Measurements from ENCODE around the gene SLC7A4.
"Not testable (repeated sequence)": the region's sequence is repeated elsewhere in the genome, so short reads cannot be mapped to it uniquely, and the experiment has no call there.

SLC7A4 gene, protein sequence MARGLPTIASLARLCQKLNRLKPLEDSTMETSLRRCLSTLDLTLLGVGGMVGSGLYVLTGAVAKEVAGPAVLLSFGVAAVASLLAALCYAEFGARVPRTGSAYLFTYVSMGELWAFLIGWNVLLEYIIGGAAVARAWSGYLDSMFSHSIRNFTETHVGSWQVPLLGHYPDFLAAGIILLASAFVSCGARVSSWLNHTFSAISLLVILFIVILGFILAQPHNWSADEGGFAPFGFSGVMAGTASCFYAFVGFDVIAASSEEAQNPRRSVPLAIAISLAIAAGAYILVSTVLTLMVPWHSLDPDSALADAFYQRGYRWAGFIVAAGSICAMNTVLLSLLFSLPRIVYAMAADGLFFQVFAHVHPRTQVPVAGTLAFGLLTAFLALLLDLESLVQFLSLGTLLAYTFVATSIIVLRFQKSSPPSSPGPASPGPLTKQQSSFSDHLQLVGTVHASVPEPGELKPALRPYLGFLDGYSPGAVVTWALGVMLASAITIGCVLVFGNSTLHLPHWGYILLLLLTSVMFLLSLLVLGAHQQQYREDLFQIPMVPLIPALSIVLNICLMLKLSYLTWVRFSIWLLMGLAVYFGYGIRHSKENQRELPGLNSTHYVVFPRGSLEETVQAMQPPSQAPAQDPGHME

DNA sequence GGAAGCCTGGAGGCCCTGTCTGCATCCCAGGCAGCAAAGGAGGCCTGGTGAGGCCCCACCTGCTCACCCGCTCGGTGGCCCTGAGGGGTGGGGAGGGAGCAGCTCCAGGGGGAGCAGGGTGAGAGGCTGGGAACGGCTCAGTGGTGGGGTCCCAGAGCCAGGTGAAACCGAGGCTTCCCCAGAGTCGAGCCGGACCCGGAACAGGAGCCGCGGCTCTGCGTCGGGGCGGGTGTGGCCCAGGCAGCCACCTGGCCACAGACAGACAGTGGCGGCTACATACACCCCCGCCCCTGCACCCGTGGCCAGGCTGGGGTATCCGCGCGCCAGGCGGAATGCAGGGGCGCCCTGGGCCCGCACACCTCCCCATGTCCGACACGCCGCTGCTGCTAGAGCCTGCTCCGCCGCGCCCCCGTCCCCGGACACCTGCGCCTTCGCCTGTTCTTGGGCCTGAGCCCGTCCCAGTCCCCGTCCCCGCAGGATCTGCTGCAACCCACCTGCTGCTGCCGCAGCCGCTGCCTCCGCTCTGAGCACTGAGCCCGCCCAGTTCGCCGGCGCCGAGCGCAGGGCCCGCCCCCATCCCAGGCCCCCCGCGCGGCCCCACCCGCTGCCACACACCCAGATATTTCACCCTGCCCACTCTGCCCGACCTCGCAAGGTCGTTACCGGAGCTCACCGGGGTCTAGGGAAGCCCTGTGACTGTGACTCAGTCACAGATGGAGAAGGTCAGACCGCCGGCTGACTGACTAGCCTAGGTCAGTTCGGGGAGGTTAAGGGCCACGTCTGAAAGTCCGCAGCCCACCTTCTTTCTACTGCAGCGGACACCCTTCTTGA lies at the start of gene SLC7A4:
Gene SLC7A4, minus strand, starts transcription at position 525 of the 831 bp plus-strand sequence. CDS start 749 bp downstream, outside the sequence.
- no peak for DNase-seq

DNA sequence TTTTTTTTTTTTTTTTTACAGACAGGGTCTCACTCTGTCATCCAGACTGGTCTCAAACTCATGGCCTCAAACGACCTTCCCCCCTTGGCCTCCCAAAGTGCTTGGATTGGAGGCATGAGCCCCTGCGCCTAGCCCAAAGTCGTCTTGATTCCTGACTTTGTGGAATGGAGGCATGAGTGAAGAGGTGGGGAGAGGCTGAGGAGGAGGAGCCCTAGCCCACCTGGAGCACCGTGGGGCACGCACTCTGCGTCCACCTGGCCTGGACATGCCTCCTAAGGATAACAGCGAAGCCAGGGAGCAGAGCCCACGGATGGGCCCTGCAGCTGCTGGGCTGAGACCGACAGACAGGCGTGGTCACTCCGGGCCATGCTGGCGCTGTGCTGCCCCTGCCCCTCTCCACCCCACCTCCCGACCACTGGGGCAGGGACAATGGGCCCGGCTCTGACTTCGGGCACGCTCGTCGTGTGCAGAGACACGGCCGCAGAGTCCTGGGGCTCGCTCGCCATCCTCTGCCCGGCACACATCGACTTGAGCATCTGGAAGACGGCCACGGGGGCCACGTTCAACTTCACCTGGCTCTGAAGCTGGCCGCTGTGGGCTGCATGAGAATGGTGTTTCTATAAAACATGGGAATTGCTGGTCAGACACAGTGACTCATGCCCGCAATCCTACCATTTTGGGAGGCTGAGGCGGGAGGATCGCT lies 48.2 kb upstream of the SLC7A4 start:
- DNase-seq = no peak

DNA sequence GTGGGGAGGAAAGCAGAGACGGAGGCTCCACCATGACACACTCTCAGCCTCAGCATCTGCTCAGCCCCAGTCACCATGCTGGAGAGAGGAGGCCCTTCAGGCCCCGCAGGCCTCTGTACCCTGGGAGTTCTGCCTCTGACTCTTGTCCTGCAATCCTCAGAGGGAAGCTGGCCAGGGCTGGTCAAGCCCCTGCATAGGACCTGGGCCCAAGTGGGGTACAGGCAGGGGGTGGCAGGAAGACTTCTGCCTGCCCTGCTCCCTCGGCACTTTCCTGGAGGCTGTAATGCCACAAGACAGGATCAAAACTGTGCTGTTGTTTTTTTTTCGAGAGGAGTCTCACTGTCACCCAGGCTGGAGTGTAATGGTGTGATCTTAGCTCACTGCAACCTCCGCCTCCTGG lies 47.1 kb upstream of the SLC7A4 start:
- no peak for DNase-seq

DNA sequence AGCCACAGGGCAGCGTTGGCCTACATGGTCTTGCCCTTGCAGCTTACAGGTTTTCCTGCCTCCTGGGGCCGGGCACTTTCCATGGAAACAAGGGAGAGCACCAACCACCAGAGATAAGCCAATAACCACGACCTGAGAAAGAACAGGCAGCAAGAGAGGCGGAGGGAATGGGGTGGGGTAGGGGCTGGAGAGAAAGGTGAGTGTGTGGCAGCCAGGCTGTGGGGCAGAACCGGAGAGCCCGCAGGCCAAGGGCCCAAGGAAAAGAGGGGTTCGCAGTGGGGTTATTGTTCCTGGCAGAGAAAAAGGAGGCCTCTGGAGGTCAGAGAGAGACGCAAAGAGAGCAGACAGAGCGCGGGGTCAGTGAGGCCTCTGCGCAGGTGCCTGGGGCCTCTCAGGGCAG lies 46.6 kb upstream of the SLC7A4 start:
- no peak for DNase-seq

DNA sequence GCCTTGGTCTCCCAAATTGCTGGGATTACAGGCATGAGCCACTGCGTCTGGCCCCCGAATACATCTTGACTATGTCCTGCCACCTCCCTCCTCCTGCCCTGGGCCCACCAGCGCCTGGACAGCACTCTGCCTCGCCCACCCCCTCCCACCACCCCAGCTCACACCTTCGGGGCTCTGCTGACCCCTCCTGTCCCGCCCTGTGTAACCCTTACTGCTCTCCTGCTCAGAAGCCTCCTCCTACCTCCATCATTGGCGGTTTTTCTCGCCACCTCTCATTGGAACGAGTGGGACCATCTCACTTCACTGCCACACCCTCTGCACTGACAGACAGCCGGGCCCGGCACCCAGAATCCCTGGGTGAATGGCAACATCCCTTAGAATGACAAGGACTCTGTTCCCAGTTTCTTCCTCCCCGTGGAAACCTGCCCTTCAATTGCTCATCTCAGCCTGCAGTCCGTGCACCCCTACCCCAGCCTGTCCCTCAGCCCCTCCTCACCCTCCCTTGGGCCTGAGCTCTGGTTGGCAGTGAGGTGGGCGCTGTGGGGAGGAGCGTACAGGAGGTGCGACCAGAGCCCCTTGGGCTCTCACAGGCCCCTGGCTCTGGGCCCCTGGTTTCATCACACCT lies 45.6 kb upstream of the SLC7A4 start:
- DNase-seq = no peak

DNA sequence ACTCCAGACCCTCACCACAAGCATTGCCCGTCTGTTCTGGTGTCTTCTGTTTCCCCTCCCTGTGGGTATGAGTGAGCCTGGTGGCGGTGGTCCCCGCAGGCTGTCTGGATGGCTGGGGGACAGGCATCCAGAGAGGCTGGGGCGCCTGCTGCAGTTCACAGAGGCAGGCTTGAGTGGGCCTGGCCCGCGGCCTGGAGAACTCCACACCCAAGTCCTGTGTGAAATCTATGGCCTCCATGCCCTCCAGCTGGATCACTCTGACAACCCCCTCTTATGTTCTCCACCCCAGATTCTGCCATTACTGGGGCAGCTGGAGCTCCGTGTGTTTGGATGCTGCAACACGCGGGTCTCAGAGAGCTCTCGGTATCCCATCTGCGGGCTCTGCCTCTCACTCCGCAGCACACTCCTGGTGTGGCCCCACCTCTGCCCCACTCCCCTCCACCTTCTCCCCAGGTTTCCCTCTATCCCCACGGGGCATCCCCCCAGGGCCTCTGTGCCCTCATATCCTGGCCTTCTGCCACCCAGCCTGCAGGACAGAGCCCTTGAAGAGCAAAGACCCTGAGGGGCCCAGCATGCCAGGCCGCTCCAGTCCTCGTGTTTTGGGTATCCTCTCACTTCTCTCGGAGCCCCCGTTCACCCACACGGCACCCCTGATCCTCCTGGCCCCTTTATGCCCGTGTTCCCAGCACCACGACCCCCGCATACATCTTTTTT lies 44.7 kb upstream of the SLC7A4 start:
- DNase-seq = no peak

DNA sequence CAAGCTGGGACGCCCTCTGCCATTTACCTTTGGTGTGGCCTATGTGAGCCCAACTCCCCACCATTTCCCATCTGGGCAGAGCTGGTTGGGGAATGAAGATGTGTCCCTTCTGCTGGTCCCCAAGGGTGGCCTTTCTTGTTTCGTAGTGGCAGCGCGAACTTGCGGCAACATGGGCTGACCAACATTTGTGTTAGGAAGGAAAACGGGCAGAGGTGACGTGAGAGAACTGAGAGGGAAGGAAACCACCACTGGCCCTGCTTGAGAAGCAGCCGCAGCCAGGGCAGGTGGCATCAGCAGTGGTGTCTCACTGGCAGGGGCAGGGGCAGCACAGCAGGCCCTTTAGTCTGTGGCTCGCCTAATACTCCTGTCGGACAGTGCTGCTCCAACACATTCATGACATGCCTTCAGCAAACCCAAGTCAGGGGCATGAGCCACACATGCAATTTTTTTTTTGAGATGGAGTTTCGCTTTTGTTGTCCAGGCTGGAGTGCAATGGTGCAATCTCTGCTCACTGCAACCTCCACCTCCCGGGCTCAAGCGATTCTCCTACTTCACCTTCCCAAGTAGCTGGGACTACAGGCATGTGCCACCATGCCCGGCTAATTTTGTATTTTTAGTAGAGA lies 43.3 kb upstream of the SLC7A4 start:
- no peak for DNase-seq

DNA sequence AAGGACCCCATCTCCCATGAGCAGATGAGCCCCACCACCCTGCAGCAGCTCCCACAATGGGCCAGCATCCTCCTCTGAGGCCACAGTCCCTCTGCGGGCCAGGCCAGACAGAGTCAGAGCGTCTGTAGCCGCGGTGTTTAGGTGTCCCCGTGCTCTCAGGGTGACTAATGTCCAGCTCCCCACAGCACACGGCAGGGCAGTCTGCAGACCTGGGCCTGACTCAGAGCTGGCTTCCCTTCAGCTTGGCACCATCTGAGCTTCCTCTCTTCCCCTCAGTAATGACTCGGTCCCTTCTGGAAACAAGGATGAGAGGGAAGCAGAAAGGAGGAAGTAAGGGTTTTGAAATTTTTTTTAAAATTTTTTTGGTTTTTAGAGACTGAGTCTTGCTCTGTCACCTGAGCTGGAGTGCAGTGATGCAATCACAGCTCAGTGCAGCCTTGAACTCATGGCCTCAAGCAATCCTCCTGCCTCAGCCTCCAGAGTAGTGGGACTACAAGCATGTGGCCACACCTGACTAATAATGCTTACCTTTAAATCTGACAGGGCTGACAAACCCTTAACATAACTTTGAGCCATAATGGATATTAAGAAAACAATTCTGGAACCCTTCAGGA lies 41.8 kb upstream of the SLC7A4 start:
- no peak for DNase-seq

DNA sequence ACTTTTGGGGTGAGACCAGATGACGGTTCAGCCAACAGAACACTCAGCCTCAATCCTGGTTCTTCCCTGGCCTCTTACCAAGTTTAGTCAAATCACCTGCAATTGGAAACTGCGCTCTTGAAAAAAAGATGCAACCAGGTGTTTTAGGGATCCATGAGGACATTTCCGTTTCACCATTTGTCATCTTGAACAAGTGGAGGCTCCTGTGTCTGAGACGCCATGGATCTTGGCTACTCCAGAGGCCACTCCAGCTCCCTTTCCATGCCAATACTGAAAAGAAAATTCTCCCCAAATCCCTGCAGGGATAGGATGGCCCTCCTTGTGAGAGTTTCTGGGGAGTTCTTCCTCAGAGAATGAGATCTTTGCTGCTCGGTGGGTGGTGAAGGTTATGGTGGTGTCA lies 41.1 kb upstream of the SLC7A4 start:
- DNase-seq = no peak

DNA sequence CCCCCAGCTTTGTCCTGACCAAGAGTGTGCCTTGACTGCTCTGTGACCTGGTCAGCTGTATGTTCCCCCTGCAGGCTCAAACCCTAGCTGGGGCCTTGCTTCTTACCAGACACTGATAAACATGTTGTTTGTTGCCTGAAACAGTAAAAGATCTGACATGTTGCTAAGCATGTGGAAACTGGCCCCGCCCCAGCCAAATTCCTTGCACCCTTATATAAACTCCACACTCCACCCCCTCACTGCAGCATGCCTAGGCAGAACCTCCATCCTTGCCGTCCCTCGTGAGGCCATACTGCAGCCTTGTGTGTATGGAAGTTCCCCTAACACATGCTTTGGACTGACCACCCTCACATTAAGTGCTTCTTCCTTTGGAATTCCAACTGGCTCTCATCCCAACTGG lies 40.7 kb upstream of the SLC7A4 start:
- no peak for DNase-seq

DNA sequence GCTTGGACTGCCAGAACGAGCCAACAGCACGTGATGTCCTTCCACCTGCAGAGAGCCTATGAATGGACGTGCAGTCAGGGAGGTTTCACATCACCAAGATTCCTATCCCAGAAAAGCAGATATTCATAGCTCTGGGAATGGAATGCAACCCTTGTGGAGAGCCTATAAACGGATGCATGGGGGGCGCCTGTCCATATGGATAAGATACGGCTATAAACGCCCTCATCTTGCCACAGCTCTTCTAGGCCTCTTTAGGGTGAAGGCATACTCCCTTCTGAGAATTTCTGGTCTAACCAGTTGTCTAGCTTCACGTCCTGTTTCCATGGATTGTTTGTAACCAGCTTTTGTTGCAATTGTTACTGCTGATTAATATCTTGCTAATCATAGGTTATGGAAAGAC lies 39.4 kb upstream of the SLC7A4 start:
- not testable (repeated sequence) for DNase-seq

DNA sequence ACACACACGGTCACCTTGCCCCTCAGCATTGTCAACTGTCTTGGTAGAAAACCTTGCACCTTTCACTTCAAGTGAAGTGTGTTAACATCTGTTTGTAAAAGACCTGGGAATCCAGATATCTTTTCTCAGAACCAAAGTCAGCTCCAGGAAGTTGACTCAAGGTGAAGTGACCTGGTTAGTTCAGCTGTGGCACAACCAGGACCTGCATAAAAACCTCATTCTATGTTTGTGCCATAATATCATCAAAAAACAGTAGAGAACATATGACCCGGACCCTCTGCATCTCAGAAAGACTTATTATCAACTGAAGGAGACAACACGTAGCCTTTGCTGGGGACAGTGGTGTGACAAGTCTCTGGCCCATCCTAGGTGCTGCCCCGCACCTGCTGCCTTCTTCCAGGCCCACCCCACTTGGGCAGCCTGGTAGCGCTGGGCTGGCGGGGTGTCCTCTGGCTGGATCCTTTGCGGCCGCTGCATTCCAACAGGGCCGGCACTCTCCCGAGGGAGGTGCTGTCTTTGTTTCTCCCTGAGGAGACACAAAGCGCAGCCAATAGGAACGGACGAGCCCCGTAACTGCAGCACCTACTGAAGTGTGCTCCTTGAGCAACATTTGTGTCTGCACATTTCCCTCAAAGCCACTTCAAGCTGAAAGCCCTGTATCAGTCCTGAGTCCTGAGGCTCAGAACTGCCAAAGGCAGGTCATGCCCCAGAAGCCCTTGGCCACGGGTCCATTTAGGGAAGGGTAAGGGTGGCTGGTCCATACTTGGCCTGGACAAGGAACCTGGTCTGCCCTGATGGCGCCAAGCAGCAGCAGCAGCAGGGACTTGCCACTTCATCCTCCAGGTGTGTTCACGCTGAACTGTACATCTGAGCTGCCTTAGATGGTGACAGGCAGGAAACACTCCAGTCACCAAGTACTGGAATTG lies 38.6 kb upstream of the SLC7A4 start:
- no peak for DNase-seq

DNA sequence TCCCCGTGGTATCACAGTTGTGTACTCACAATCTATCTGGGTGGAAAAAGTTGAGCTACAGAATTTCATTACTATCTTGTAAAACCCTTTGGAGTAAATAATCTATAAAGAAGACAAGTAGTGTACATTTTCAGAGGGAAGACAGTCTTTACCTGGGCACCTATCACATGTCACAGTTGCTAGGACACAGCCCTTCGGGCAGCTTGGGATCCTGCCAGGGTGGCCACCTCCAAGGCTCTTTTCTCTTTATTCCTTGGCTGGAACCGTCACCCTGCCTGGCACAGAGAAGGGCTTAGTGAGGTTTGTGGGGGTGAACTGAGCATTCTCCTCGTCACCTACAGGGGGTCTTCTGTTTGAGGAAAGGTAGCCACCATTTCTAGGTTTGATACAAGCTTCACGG lies 37.0 kb upstream of the SLC7A4 start:
- DNase-seq = no peak

DNA sequence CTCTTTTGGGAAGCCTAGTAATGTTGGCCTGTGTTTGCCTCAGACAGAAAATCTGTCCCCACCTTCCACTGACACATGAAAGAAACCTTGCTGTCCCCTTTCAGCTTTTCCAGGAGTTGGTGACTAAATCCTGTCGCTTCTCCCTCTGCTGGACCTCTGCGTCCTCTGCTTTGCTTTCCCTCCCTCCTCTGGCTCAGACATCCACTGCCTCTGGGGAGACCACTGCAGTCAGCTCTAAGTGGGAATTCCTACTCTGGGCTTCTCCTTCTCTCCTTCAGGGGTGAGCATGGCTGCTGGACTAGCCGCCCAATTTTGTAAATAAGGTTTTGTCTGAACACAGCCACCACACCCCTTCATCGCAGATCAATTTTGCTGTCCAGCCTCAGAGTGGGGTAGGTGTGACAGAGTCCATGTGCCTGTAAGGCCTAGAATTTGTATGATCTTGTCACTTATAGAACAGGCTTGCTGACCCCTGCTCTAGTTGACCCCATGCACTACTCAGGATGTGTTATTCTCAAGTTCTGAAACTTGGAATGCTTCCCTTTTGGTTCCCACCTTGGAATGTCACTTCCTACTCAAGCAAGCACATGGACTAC lies 36.4 kb upstream of the SLC7A4 start:
- no peak for DNase-seq

DNA sequence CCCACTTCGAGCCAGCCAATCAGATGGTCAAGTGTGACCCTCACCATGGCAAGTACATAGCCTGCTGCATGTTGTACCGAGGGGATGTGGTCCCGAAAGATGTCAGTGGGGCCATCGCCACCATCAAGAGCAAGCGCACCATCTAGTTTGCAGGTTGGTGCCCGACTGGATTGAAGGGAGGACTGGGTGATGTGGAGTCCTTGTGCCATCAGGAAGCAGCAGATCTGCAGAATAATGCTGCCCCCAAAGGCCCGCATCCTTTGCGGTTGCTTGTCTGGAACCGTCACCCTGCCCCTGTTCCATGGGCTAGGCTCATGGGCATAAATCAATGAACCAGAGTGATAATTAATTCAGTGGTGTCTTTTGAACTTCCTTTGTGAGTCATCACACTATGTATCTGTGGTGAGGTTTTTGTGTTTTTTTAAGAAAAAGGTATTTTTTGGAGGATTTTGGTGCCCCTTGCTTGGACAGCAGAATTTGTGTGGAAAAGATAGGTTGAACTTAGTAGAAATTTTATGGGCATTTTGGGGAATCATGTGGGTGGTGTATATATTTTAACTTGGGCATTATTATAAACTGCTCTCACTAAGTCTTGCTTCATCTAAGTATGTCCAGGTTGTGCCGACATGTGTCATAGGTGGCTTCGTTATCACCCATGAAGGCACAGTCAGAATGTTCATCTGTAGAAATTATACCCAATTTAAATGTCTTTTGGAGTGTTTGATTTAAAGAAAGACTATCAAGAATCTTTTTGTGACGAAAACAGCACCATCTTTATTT lies 35.7 kb upstream of the SLC7A4 start:
- DNase-seq = no peak

DNA sequence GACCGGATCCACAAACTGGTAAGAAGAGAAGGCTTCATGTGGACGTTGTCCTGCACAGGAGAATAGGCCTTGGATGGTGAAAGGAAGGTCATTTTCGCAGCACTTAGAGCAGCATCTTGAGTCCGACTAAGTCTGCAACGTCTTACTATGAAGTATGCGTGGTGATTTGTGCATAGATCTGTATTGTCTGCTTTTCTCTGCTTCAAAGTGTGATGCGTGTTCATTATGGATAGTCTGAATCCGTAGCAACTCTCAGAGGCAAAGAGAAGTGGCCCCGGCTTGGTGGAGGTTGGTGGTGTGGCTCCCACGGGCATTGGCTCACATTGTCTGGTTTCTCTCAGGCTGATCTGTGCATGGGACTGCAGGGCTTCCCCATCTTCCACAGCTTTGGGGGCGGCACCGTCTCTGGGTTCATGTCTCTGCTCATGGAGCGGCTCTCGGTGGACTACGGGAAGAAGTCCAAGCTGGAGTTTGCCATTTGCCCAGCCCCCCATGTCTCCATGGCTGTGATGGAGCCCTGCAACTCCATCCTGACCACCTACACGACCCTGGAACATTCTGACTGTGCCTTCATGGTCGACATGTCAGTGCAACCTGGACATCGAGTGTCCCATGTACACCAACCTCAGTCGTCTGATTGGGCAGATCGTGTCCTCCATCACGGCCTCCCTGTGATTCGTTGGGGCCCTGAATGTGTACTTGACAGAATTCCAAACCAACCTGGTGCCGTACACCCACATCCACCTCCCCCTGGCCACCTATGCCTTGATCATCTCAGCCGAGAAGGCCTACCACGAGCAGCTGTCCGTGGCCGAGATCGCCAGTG lies 34.9 kb upstream of the SLC7A4 start:
- no peak for DNase-seq

All from activated CD4-positive, alpha-beta T cell treated with anti-CD3 and anti-CD28 coated beads, Interleukin-10, Interleukin-2, amounts not matched to agents 100 ng/mL and 50 ng/mL, durations not matched to agents 16 hours and 8 hours (primary cell).